ENCODE results near the gene FAM136A. TPM values are rescaled to one million over a fixed set of nuclear protein-coding genes. Genes with fewer than 3 reads are reported as not detected.

FAM136A gene
- total RNA-seq = 10 to 100 TPM; 26.9 to 51.1 (median 39.9) TPM

GRCh38 chr2:70301344-70302194 is at the start of gene FAM136A:
TSS of gene FAM136A (minus strand) at chr2:70302067. CDS start at chr2:70302011, 56 bp downstream.
- DNase-seq = peak; percentile 29
- H3K27ac ChIP-seq = peak within 1 kb of the TSS; percentile 87 to 96 (median 94)
- WGBS, 2 donors = 0 to 1% methylated on average over 22 to 28 of the region's 79 CpGs
- H3K4me3 ChIP-seq = peak within 1 kb of the TSS; percentile 73 to 100 (median 98)
- intact Hi-C loops (cut with DNase I) = loop anchor here (5.0 kb wide), 1 partner anchor 346 kb away; no protein-coding TSS in a partner anchor
- TF ChIP-seq POLR2A (IDR thresholded peaks at IDR 0.05) (peak in 1 of 4 donors; percentile 44), CTCF (IDR thresholded peaks at IDR 0.05) (peak; percentile 93 to 98 (median 98))
- no peaks in the 10 kb centered on the region for H3K27me3 ChIP-seq
- peaks cover 4 to 26% (median 12%) of the 10 kb centered on the region in 3 donors for H3K4me1 ChIP-seq
- H3K36me3 ChIP-seq = peaks cover 0 to 40% (median 12%) of the 10 kb centered on the region in 3 donors
- no peaks in the 10 kb centered on the region for H3K9me3 ChIP-seq

- no peaks in the 10 kb centered on the region for H3K9me3 ChIP-seq
- peaks cover 0 to 5% (median 0%) of the 10 kb centered on the region in 3 donors for H3K4me1 ChIP-seq
- intact Hi-C loops (cut with DNase I) = loop anchor here (10.0 kb wide), 2 partner anchors 265 to 295 kb away; no protein-coding TSS in a partner anchor
- TF ChIP-seq CTCF (IDR thresholded peaks at IDR 0.05) (no peak), POLR2A (IDR thresholded peaks at IDR 0.05) (no peak)
- WGBS, 2 donors = 57 to 67% methylated on average over 3 of the region's 3 CpGs
- H3K36me3 ChIP-seq = no peaks in the 10 kb centered on the region
- no peak overlapping the region for H3K4me3 ChIP-seq
- no peak for DNase-seq
- peaks cover 0 to 31% (median 0%) of the 10 kb centered on the region in 4 donors for H3K27me3 ChIP-seq
- no peak overlapping the region for H3K27ac ChIP-seq
Measured at GRCh38 chr2:70349921-70350685, 48.2 kb upstream of the FAM136A start.

- 60 to 71% methylated on average over 1 of the region's 1 CpG for WGBS, 2 donors
- intact Hi-C loops (cut with DNase I) = loop anchor here (10.0 kb wide), 2 partner anchors 267 to 297 kb away; no protein-coding TSS in a partner anchor
- Histone ChIP-seq H3K4me1 (peaks cover 0 to 14% (median 0%) of the 10 kb centered on the region in 3 donors), H3K36me3 (no peaks in the 10 kb centered on the region), H3K27me3 (peaks cover 0 to 36% (median 0%) of the 10 kb centered on the region in 4 donors), H3K4me3 (no peak overlapping the region), H3K9me3 (no peaks in the 10 kb centered on the region), H3K27ac (no peak overlapping the region)
- no peak for DNase-seq
- no peak for TF ChIP-seq CTCF (IDR thresholded peaks at IDR 0.05)
- TF ChIP-seq POLR2A (IDR thresholded peaks at IDR 0.05) = no peak
Measured at GRCh38 chr2:70347831-70348230, 46.0 kb upstream of the FAM136A start.

GRCh38 chr2:70344195-70344594 is 42.3 kb upstream of the FAM136A start:
- WGBS, 2 donors = 11 to 43% methylated on average over 1 of the region's 1 CpG
- Histone ChIP-seq H3K4me1 (peaks cover 0 to 24% (median 0%) of the 10 kb centered on the region in 3 donors), H3K27me3 (peaks cover 0 to 36% (median 0%) of the 10 kb centered on the region in 4 donors), H3K36me3 (no peaks in the 10 kb centered on the region), H3K27ac (peak overlapping the region in 1 of 4 donors; percentile 55), H3K9me3 (no peaks in the 10 kb centered on the region), H3K4me3 (no peak overlapping the region)
- DNase-seq = no peak
- TF ChIP-seq CTCF (IDR thresholded peaks at IDR 0.05) = no peak
- TF ChIP-seq POLR2A (IDR thresholded peaks at IDR 0.05) = no peak
- intact Hi-C loops (cut with DNase I) = loop anchor here (10.0 kb wide), 2 partner anchors 271 to 301 kb away; no protein-coding TSS in a partner anchor
